ENCODE data around the gene TLCD3B.

Gene TLCD3B

GRCh38 chr16:30007378-30007895 is 23.6 kb downstream of the TLCD3B start:
- no peak for DNase-seq (ENCODE audit: low read depth, low spot score)
- H3K9me3 ChIP-seq (ENCODE audit: low read depth, low read length) = no peaks in the 10 kb centered on the region
- no peak overlapping the region for H3K9ac ChIP-seq (ENCODE audit: insufficient read length)
- H3K36me3 ChIP-seq (ENCODE audit: insufficient read depth, low read length) = peaks cover 3% of the 10 kb centered on the region; the same call in 1 of the 2 replicates
- H3K27ac ChIP-seq = no peak overlapping the region
- H3K4me3 ChIP-seq = no peak overlapping the region
- no peak for TF ChIP-seq POLR2AphosphoS5 (IDR thresholded peaks at IDR 0.05; ENCODE audit: borderline replicate concordance, low read depth, low read length)
- TF ChIP-seq FOXP2 (optimal IDR thresholded peaks at IDR 0.05; ENCODE audit: control extremely low read depth, extremely low read length, insufficient read depth) = no peak
- no peak for TF ChIP-seq EZH2 (IDR thresholded peaks at IDR 0.05)

GRCh38 chr16:30006659-30007377 is 24.3 kb downstream of the TLCD3B start:
- H3K27ac ChIP-seq = no peak overlapping the region
- TF ChIP-seq FOXP2 (optimal IDR thresholded peaks at IDR 0.05; ENCODE audit: control extremely low read depth, extremely low read length, insufficient read depth) = no peak
- no peak for TF ChIP-seq POLR2AphosphoS5 (IDR thresholded peaks at IDR 0.05; ENCODE audit: borderline replicate concordance, low read depth, low read length)
- no peak for TF ChIP-seq EZH2 (IDR thresholded peaks at IDR 0.05)
- no peak overlapping the region for H3K4me3 ChIP-seq
- H3K9me3 ChIP-seq (ENCODE audit: low read depth, low read length) = no peaks in the 10 kb centered on the region
- DNase-seq (ENCODE audit: low read depth, low spot score) = no peak
- H3K9ac ChIP-seq (ENCODE audit: insufficient read length) = no peak overlapping the region
- peaks cover 3% of the 10 kb centered on the region; the same call in 1 of the 2 replicates for H3K36me3 ChIP-seq (ENCODE audit: insufficient read depth, low read length)

GRCh38 chr16:30006095-30006473 is 25.0 kb downstream of the TLCD3B start:
- no peak overlapping the region for H3K4me3 ChIP-seq
- H3K9ac ChIP-seq (ENCODE audit: insufficient read length) = no peak overlapping the region
- TF ChIP-seq FOXP2 (optimal IDR thresholded peaks at IDR 0.05; ENCODE audit: control extremely low read depth, extremely low read length, insufficient read depth) = no peak
- TF ChIP-seq EZH2 (IDR thresholded peaks at IDR 0.05) = no peak
- TF ChIP-seq POLR2AphosphoS5 (IDR thresholded peaks at IDR 0.05; ENCODE audit: borderline replicate concordance, low read depth, low read length) = no peak
- no peaks in the 10 kb centered on the region for H3K9me3 ChIP-seq (ENCODE audit: low read depth, low read length)
- peaks cover 3% of the 10 kb centered on the region; the same call in 1 of the 2 replicates for H3K36me3 ChIP-seq (ENCODE audit: insufficient read depth, low read length)
- H3K27ac ChIP-seq = no peak overlapping the region
- DNase-seq (ENCODE audit: low read depth, low spot score) = no peak

DNA sequence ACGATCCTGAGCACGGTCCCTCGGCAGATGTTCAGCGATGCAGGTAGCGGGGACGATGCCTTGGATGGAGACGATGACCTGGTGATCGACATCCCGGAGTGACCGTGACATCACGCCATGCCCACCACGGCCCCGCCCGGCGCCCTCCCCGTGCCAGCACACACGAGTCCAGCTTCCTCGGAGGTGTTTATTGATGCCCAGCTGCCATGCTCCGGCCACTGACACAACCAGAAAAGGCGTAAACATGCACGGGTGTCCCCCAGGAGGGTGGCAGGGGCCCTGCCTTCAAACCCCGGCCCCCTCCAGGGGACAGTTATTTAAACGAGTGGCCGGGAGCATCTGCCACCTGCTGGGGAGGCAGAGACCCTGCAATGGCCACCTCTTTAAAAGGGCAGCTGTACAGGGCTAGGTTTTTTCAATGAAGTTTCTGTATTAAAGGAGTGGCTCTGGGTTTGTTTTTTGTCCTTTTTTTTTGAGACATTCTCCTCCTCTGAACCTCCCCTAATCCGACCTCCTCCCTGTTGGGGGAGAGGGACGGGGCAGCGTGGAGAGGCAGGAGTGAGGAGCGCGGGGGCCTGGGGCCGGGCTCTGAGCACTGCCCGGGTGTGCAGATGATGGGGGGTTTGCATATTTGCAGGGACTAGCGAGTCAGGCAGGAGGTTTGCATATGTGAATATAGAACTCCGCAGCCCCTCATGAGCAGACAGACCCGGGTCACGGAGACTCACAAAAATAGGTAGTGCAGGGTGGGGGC is 25.6 kb downstream of the TLCD3B start:
- H3K4me3 ChIP-seq = no peak overlapping the region
- no peaks in the 10 kb centered on the region for H3K9me3 ChIP-seq (ENCODE audit: low read depth, low read length)
- no peak for TF ChIP-seq EZH2 (IDR thresholded peaks at IDR 0.05)
- no peak for TF ChIP-seq POLR2AphosphoS5 (IDR thresholded peaks at IDR 0.05; ENCODE audit: borderline replicate concordance, low read depth, low read length)
- no peak for TF ChIP-seq FOXP2 (optimal IDR thresholded peaks at IDR 0.05; ENCODE audit: control extremely low read depth, extremely low read length, insufficient read depth)
- peak overlapping the region; percentile 42; the same call in 1 of the 2 replicates for H3K27ac ChIP-seq
- DNase-seq (ENCODE audit: low read depth, low spot score) = no peak
- H3K9ac ChIP-seq (ENCODE audit: insufficient read length) = no peak overlapping the region
- peaks cover 3% of the 10 kb centered on the region; the same call in 1 of the 2 replicates for H3K36me3 ChIP-seq (ENCODE audit: insufficient read depth, low read length)

DNA sequence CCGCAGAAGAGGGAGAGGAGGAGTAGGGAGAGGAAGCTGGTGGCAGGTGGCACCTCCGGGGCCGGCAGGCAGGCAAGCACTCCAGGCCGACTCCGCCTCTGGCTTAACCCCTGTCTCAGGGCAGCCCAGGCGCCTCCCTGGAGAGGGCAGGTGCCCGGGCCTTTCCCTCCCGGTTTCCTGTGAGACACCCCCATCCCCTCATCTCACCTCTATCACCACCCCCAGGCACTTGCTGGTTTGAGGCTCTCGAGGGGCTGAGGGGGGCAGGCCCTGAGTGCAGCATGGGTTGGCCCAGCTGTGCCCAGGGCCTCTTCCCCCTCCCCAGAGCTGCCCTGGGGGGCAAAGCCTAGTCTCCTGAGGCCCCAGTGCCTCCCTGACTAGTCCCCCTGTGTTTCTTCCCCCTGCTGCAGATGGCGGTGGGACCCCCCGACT is 26.2 kb downstream of the TLCD3B start:
- H3K36me3 ChIP-seq (ENCODE audit: insufficient read depth, low read length) = peaks cover 3% of the 10 kb centered on the region; the same call in 1 of the 2 replicates
- no peaks in the 10 kb centered on the region for H3K9me3 ChIP-seq (ENCODE audit: low read depth, low read length)
- TF ChIP-seq POLR2AphosphoS5 (IDR thresholded peaks at IDR 0.05; ENCODE audit: borderline replicate concordance, low read depth, low read length) (no peak), EZH2 (IDR thresholded peaks at IDR 0.05) (no peak), FOXP2 (optimal IDR thresholded peaks at IDR 0.05; ENCODE audit: control extremely low read depth, extremely low read length, insufficient read depth) (no peak)
- H3K4me3 ChIP-seq = no peak overlapping the region
- no peak overlapping the region for H3K9ac ChIP-seq (ENCODE audit: insufficient read length)
- no peak for DNase-seq (ENCODE audit: low read depth, low spot score)
- H3K27ac ChIP-seq = no peak overlapping the region

DNA sequence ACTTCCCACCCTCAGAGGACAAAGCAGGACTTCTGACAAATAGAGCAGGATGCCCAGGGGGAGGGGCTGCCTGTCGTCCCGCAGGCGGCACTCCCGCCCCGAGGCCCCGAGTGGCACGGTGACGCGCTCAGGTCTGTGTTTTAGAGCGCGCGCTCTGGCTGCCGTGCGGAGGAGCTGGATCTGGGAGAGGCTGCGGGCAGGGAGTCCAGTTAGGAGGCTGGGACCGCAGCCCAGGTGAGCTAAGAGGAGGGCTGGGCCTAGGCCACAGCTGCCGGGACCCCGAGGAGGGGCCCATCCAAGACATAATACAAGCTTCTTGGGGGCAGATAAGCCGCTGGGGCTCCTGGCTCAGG is 26.7 kb downstream of the TLCD3B start:
- peaks cover 3% of the 10 kb centered on the region; the same call in 1 of the 2 replicates for H3K36me3 ChIP-seq (ENCODE audit: insufficient read depth, low read length)
- no peak overlapping the region for H3K9ac ChIP-seq (ENCODE audit: insufficient read length)
- H3K27ac ChIP-seq = no peak overlapping the region
- H3K4me3 ChIP-seq = no peak overlapping the region
- no peak for DNase-seq (ENCODE audit: low read depth, low spot score)
- no peak for TF ChIP-seq FOXP2 (optimal IDR thresholded peaks at IDR 0.05; ENCODE audit: control extremely low read depth, extremely low read length, insufficient read depth)
- no peak for TF ChIP-seq POLR2AphosphoS5 (IDR thresholded peaks at IDR 0.05; ENCODE audit: borderline replicate concordance, low read depth, low read length)
- no peak for TF ChIP-seq EZH2 (IDR thresholded peaks at IDR 0.05)
- H3K9me3 ChIP-seq (ENCODE audit: low read depth, low read length) = no peaks in the 10 kb centered on the region

GRCh38 chr16:30003670-30004423 is 27.2 kb downstream of the TLCD3B start:
- no peak for DNase-seq (ENCODE audit: low read depth, low spot score)
- Histone ChIP-seq H3K27ac (no peak overlapping the region), H3K36me3 (ENCODE audit: insufficient read depth, low read length) (peaks cover 3% of the 10 kb centered on the region; the same call in 1 of the 2 replicates), H3K9ac (ENCODE audit: insufficient read length) (no peak overlapping the region), H3K9me3 (ENCODE audit: low read depth, low read length) (no peaks in the 10 kb centered on the region), H3K4me3 (no peak overlapping the region)
- TF ChIP-seq FOXP2 (optimal IDR thresholded peaks at IDR 0.05; ENCODE audit: control extremely low read depth, extremely low read length, insufficient read depth) = no peak
- no peak for TF ChIP-seq EZH2 (IDR thresholded peaks at IDR 0.05)
- TF ChIP-seq POLR2AphosphoS5 (IDR thresholded peaks at IDR 0.05; ENCODE audit: borderline replicate concordance, low read depth, low read length) = no peak

Data from SK-N-MC (cell line).